Mononuclear cell (primary cell): ENCODE data around the gene OR10D3. TPM values are rescaled to one million over a fixed set of nuclear protein-coding genes. Genes with fewer than 3 reads are reported as not detected.
"Not testable (repeated sequence)": the region's sequence is repeated elsewhere in the genome, so short reads cannot be mapped to it uniquely, and the experiment has no call there.

Source experiments
- H3K27me3 ChIP-seq: 2 replicates; pipeline ENCODE4 v1.6.0; 2011; ENCODE audit warnings: low read length, control low read depth; ENCODE audit not compliant: insufficient read depth
- H3K4me1 ChIP-seq: 2 replicates; pipeline ENCODE4 v1.5.1; 2011; ENCODE audit warnings: mild to moderate bottlenecking, low read length, control low read depth; ENCODE audit not compliant: insufficient read depth
- H3K4me3 ChIP-seq: 2 replicates; pipeline ENCODE4 v1.5.1; 2011; ENCODE audit warnings: mild to moderate bottlenecking, low read length, moderate library complexity
- H3K9me3 ChIP-seq: 2 replicates; pipeline ENCODE4 v1.5.1; 2011; ENCODE audit warnings: low read depth, mild to moderate bottlenecking, control low read depth, low read length
- total RNA-seq: library from RNA; depleted of rRNA; stranded (reverse); fragments of >200 nt; gene quantifications from one replicate; pipeline ENCODE4 v1.2.3, GENCODE V29; 2012

OR10D3 gene, protein sequence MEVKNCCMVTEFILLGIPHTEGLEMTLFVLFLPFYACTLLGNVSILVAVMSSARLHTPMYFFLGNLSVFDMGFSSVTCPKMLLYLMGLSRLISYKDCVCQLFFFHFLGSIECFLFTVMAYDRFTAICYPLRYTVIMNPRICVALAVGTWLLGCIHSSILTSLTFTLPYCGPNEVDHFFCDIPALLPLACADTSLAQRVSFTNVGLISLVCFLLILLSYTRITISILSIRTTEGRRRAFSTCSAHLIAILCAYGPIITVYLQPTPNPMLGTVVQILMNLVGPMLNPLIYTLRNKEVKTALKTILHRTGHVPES
- total RNA-seq, result not detected

DNA sequence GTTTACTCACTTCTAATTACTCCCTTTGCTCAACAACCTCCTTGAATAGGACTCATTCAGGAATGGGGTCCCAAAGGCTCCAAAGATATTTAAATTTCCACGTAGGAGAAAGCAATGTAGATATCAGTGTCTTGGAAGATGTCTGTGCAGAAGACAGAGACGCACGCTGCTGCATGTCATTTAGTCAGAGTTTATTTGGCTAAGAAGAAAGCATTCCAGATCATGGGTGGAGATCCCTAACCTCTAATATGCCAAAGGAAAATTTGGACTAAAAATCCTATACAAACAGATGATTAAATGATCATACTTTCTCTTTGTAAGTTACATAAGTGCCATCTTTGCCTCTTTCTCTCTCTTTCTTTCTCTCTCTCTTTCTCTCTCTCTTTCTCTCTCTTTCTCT, at the start of gene OR10D3:
OR10D3 (plus strand) TSS at position 278 of the 400 bp plus-strand sequence. CDS start 1,925 bp downstream, outside the sequence.
- Histone ChIP-seq H3K4me3 (no peak within 1 kb of the TSS), H3K27me3 (no peaks in the 10 kb centered on the region), H3K4me1 (no peaks in the 10 kb centered on the region), H3K9me3 (no peaks in the 10 kb centered on the region)

- Histone ChIP-seq H3K4me3 (no peak overlapping the region), H3K4me1 (no peaks in the 10 kb centered on the region), H3K27me3 (no peaks in the 10 kb centered on the region), H3K9me3 (peaks cover 9% of the 10 kb centered on the region)
These were observed 40.1 kb upstream of the OR10D3 start for GRCh38 chr11:124143034-124143433.

DNA sequence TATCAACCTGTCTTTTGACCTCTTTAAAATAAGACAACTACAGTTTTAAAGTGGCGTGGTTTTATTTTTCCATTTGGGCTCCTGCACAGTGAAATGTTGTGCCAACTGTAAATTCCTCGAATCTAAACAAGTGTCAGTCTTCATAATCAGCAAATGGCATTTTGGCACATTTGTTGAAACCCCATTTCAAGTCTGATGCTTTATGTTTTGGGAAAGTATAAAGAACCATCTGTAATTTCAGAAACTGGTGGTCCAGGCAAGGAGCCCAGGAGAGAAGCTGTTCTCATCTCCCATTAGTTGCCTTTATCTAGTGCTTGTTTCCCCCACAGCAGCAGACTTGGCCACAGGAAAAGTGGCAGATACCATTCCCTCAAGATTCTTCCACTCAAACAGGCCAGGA, 35.2 kb upstream of the OR10D3 start:
- Histone ChIP-seq H3K4me3 (no peak overlapping the region), H3K9me3 (no peaks in the 10 kb centered on the region), H3K4me1 (no peaks in the 10 kb centered on the region), H3K27me3 (no peaks in the 10 kb centered on the region)

GRCh38 chr11:124150684-124151083, 32.5 kb upstream of the OR10D3 start:
- Histone ChIP-seq H3K4me1 (no peaks in the 10 kb centered on the region), H3K9me3 (no peaks in the 10 kb centered on the region), H3K27me3 (no peaks in the 10 kb centered on the region), H3K4me3 (no peak overlapping the region)

- H3K9me3 ChIP-seq, result no peaks in the 10 kb centered on the region
- H3K4me1 ChIP-seq, result no peaks in the 10 kb centered on the region
- H3K27me3 ChIP-seq, result no peaks in the 10 kb centered on the region
- H3K4me3 ChIP-seq, result no peak overlapping the region
These were observed 30.3 kb upstream of the OR10D3 start for GRCh38 chr11:124152770-124153407.

- H3K4me1 ChIP-seq, result no peaks in the 10 kb centered on the region
- no peaks in the 10 kb centered on the region for H3K27me3 ChIP-seq
- H3K4me3 ChIP-seq, result no peak overlapping the region
- H3K9me3 ChIP-seq, result no peaks in the 10 kb centered on the region
These were observed 29.3 kb upstream of the OR10D3 start for GRCh38 chr11:124153821-124154220.

GRCh38 chr11:124159481-124159880, 23.7 kb upstream of the OR10D3 start:
- no peak overlapping the region for H3K4me3 ChIP-seq
- no peaks in the 10 kb centered on the region for H3K27me3 ChIP-seq
- no peaks in the 10 kb centered on the region for H3K4me1 ChIP-seq
- no peaks in the 10 kb centered on the region for H3K9me3 ChIP-seq

DNA sequence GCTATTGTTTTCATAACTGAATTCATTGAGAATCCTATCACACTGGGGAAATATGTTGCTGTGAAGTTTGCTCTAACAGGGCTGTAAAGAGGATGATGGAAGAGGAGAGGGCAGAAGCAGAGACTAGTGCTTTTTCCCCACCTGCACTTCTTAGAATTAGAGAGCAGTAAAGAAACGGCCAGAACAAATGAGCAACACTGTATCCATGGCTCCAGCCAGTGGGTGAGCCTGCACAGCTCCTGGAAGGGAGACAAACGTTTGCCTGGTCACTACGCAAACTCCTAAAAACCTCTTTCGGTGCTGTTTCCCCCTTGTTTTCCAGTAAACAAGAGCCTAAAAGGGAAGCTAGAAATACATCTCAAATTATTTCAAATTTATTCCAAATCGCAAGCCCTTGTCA, 22.2 kb upstream of the OR10D3 start:
- H3K9me3 ChIP-seq, result no peaks in the 10 kb centered on the region
- H3K27me3 ChIP-seq, result no peaks in the 10 kb centered on the region
- H3K4me1 ChIP-seq, result no peaks in the 10 kb centered on the region
- H3K4me3 ChIP-seq, result no peak overlapping the region

DNA sequence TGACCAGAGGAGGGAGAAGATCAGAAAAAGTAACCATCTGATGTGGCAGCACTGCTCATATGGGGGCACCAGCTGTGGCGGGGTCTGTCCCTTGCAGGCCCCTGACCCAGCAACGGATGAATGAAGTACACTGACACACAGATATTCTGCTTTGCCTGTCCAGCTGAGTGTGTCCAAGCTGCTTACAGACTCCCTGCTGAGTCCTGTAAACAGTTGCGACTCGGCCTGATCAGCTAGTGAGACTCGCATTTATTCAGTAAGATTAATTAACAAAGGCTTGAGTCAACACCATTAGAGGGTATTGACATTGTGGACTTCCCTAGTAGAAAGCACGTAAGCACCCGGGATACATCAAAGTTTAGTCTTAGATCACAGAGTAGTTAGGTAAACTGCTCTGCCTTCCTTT, 15.3 kb upstream of the OR10D3 start:
- H3K4me3 ChIP-seq, result no peak overlapping the region
- no peaks in the 10 kb centered on the region for H3K9me3 ChIP-seq
- no peaks in the 10 kb centered on the region for H3K4me1 ChIP-seq
- no peaks in the 10 kb centered on the region for H3K27me3 ChIP-seq

DNA sequence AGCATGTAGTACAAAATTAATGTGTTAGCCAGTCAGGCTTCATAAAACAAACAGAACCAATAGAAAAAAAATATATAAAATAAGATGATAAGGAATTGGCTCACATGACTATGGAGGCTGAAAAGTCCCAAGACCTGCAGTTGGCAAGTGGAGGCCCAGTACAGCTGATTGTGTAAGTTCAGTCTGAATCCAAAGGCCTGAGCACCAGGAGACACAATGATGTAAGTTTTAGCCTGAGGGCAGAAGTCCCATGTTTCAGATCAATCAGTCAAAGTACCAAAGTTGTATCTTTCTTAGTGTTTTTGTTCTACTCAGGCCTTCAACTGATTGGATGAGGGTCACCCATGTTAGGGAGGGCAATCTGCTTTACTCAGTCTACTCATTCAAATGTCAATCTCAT, 14.3 kb upstream of the OR10D3 start:
- H3K27me3 ChIP-seq, result no peaks in the 10 kb centered on the region
- H3K4me3 ChIP-seq, result no peak overlapping the region
- H3K4me1 ChIP-seq, result no peaks in the 10 kb centered on the region
- H3K9me3 ChIP-seq, result no peaks in the 10 kb centered on the region

DNA sequence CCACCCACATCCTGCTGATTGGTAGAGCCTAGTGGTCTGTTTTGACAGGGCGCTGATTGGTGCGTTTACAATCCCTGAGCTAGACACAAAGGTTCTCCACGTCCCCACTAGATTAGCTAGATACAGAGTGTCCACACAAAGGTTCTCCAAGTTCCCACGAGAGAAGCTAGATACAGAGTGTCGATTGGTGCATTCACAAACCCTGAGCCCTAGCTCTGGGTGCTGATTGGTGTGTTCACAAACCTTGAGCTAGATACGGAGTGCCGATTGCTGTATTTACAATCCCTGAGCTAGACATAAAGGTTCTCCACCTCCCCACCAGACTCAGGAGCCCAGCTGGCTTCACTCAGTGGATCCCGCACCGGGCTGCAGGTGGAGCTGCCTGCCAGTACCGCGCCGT, 12.8 kb upstream of the OR10D3 start:
- H3K9me3 ChIP-seq, H3K27me3 ChIP-seq, H3K4me3 ChIP-seq, H3K4me1 ChIP-seq: not testable (repeated sequence)

DNA sequence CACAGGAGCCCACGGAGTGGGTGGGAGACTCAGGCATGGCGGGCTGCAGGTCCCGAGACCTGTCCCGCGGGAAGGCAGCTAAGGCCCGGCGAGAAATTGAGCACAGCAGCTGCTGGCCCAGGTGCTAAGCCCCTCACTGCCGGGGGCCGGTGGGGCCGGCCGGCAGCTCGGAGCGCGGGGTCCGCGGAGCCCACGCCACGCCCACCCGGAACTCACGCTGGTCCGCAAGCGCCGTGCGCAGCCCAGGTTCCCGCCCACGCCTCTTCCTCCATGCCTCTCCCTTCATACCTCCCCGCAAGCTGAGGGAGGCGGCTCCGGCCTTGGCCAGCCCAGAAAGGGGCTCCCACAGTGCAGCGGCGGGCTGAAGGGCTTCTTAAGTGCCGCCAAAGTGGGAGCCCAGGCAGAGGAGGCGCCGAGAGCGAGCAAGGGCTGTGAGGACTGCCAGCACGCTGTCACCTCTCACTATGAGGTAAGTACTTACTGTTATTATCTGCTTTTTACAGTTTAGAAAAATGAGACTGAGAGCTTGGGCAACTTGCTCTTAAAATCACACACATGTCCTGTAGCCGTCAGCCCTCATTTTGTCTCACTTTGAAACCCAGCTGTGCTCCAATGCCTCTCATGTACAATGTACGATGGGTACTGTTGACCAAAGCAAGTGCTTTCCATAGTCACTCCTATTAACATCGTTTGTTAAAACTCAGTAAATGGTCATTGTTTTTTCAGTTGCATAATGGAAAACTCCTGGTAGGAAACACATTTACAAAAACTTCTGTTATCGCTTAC, 12.2 kb upstream of the OR10D3 start:
- H3K27me3 ChIP-seq, result no peaks in the 10 kb centered on the region
- no peaks in the 10 kb centered on the region for H3K4me1 ChIP-seq
- H3K4me3 ChIP-seq, result no peak overlapping the region
- H3K9me3 ChIP-seq, result no peaks in the 10 kb centered on the region

DNA sequence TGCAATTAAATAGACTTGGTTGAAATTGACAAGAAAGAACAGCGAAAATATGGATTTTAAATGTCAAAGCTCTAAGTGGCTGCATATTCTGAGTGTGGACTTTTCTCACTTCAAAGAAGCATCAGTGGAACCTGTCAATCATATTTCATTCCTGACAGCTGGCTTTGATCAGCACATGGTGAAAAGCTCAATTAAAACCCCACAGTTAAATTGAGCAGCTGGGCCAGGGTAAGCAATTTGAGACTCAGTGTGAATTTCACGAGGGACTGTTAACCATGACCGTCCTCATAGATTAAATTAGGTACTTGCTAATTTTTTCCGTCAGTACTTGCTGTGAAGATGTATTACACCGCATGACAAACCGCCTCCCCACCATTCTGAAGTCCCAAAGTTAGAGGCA, 11.0 kb upstream of the OR10D3 start:
- Histone ChIP-seq H3K27me3 (no peaks in the 10 kb centered on the region), H3K4me1 (no peaks in the 10 kb centered on the region), H3K4me3 (no peak overlapping the region), H3K9me3 (no peaks in the 10 kb centered on the region)

- no peaks in the 10 kb centered on the region for H3K27me3 ChIP-seq
- no peaks in the 10 kb centered on the region for H3K9me3 ChIP-seq
- no peak overlapping the region for H3K4me3 ChIP-seq
- no peaks in the 10 kb centered on the region for H3K4me1 ChIP-seq
These were observed 10.5 kb upstream of the OR10D3 start for GRCh38 chr11:124172599-124172998.

DNA sequence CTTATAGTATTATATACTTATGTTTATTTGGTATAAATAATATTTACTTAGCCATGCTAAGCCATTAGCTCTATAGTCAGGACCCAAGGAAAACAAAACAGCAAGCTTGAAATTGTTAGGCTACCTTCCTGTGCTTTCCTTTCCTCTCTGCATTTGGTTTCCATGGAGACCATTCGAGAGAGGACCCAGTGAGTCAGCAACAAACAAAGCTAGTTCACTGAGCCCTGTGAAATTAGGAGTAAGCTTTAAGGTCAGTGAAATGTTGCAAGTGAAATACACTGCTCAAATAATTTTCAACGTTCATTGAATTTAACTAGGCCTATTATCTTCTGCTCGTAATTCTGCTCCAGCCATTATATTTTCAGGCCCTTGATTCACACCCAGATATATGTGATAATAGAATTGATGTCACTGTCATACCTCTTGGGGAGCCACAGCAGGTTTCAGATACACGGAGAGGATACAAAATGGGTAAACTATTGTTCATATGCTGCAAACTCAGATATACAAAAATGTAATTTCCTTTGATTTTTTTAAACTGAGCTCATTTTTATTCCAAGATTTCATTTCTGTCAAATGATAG, 9.1 kb upstream of the OR10D3 start:
- no peaks in the 10 kb centered on the region for H3K9me3 ChIP-seq
- H3K4me1 ChIP-seq, result no peaks in the 10 kb centered on the region
- H3K4me3 ChIP-seq, result no peak overlapping the region
- no peaks in the 10 kb centered on the region for H3K27me3 ChIP-seq
